IPS-20b (cell line): ENCODE results near the gene TMCC1.
"Not testable (repeated sequence)": the region's sequence is repeated elsewhere in the genome, so short reads cannot be mapped to it uniquely, and the experiment has no call there.

ENCODE experiments used
- H3K27ac ChIP-seq: one replicate; pipeline ENCODE4 v1.5.1; 2013; ENCODE audit warnings: low read length
- H3K27me3 ChIP-seq: 2 replicates; pipeline ENCODE4 v1.6.1; 2013; ENCODE audit warnings: mild to moderate bottlenecking, low read length, inconsistent platforms; ENCODE audit not compliant: insufficient read depth
- H3K36me3 ChIP-seq: 2 replicates; pipeline ENCODE4 v1.6.1; 2013; ENCODE audit warnings: low read depth, mild to moderate bottlenecking, inconsistent platforms, low read length, moderate library complexity; ENCODE audit not compliant: insufficient read depth
- H3K4me1 ChIP-seq: 2 replicates; pipeline ENCODE4 v1.6.1; 2013; ENCODE audit warnings: mild to moderate bottlenecking, control low read depth, inconsistent platforms, low read length, moderate library complexity; ENCODE audit not compliant: insufficient read depth
- H3K4me3 ChIP-seq: 2 replicates; pipeline ENCODE4 v1.5.1; 2013; ENCODE audit warnings: mild to moderate bottlenecking, low read length, inconsistent platforms
- H3K9ac ChIP-seq: 2 replicates; pipeline ENCODE4 v1.6.1; 2013; ENCODE audit warnings: low read depth, mild to moderate bottlenecking, inconsistent platforms, low read length, moderate library complexity
- H3K9me3 ChIP-seq: 2 replicates; pipeline ENCODE4 v1.6.1; 2013; ENCODE audit warnings: mild to moderate bottlenecking, low read depth, low read length, inconsistent platforms; ENCODE audit not compliant: insufficient read depth

Gene TMCC1

GRCh38 chr3:129708328-129708861, 185.1 kb downstream of the TMCC1 start:
- Histone ChIP-seq H3K36me3 (no peaks in the 10 kb centered on the region), H3K4me3 (no peak overlapping the region), H3K4me1 (peaks cover 1% of the 10 kb centered on the region), H3K9me3 (no peaks in the 10 kb centered on the region), H3K27ac (no peak overlapping the region), H3K27me3 (no peaks in the 10 kb centered on the region), H3K9ac (no peak overlapping the region)

GRCh38 chr3:129705274-129705673, 188.2 kb downstream of the TMCC1 start:
- Histone ChIP-seq H3K4me1 (peaks cover 16% of the 10 kb centered on the region), H3K4me3 (no peak overlapping the region), H3K36me3 (no peaks in the 10 kb centered on the region), H3K27ac (no peak overlapping the region), H3K9ac (no peak overlapping the region), H3K27me3 (no peaks in the 10 kb centered on the region), H3K9me3 (no peaks in the 10 kb centered on the region)

- H3K4me1 ChIP-seq: peaks cover 26% of the 10 kb centered on the region
- H3K36me3 ChIP-seq: no peaks in the 10 kb centered on the region
- no peak overlapping the region for H3K27ac ChIP-seq
These were observed 189.6 kb downstream of the TMCC1 start for GRCh38 chr3:129703913-129704312.

GRCh38 chr3:129702934-129703712, 190.4 kb downstream of the TMCC1 start:
- H3K9me3 ChIP-seq: peaks cover under 1% of the 10 kb centered on the region
- H3K27ac ChIP-seq: no peak overlapping the region
- no peak overlapping the region for H3K9ac ChIP-seq
- no peaks in the 10 kb centered on the region for H3K36me3 ChIP-seq
- peaks cover 30% of the 10 kb centered on the region for H3K4me1 ChIP-seq
- no peak overlapping the region for H3K4me3 ChIP-seq
- H3K27me3 ChIP-seq: no peaks in the 10 kb centered on the region

More at GRCh38 chr3:129703913-129704312, 189.6 kb downstream of the TMCC1 start:
- no peaks in the 10 kb centered on the region for H3K9me3 ChIP-seq
- H3K9ac ChIP-seq: no peak overlapping the region
- H3K4me3 ChIP-seq: no peak overlapping the region
- H3K27me3 ChIP-seq: no peaks in the 10 kb centered on the region

GRCh38 chr3:129701161-129701560, 192.3 kb downstream of the TMCC1 start:
- H3K9ac ChIP-seq: peak overlapping the region; percentile 16; the same call in 1 of the 2 replicates

GRCh38 chr3:129699612-129700011, 193.9 kb downstream of the TMCC1 start:
- no peak overlapping the region; the same call in 1 of the 2 replicates for H3K9ac ChIP-seq
- H3K9me3 ChIP-seq: peaks cover 31% of the 10 kb centered on the region
- no peaks in the 10 kb centered on the region for H3K27me3 ChIP-seq
- 0 out of 2 replicates have a peak, but pooled peaks cover 12% of the 10 kb centered on the region for H3K36me3 ChIP-seq
- H3K27ac ChIP-seq: no peak overlapping the region
- H3K4me3 ChIP-seq: no peak overlapping the region
- peaks cover 30% of the 10 kb centered on the region for H3K4me1 ChIP-seq

More at GRCh38 chr3:129701161-129701560, 192.3 kb downstream of the TMCC1 start:
- H3K9me3 ChIP-seq: peaks cover 20% of the 10 kb centered on the region
- H3K4me1 ChIP-seq: peaks cover 30% of the 10 kb centered on the region
- H3K27me3 ChIP-seq: no peaks in the 10 kb centered on the region
- no peak overlapping the region for H3K4me3 ChIP-seq
- H3K36me3 ChIP-seq: 0 out of 2 replicates have a peak, but pooled peaks cover 12% of the 10 kb centered on the region
- no peak overlapping the region for H3K27ac ChIP-seq

GRCh38 chr3:129699199-129699598, 194.3 kb downstream of the TMCC1 start:
- no peak overlapping the region for H3K4me3 ChIP-seq
- H3K27me3 ChIP-seq: no peaks in the 10 kb centered on the region
- no peak overlapping the region; the same call in 1 of the 2 replicates for H3K9ac ChIP-seq
- H3K4me1 ChIP-seq: peaks cover 32% of the 10 kb centered on the region
- 0 out of 2 replicates have a peak, but pooled peaks cover 12% of the 10 kb centered on the region for H3K36me3 ChIP-seq
- no peak overlapping the region for H3K27ac ChIP-seq
- peaks cover 31% of the 10 kb centered on the region for H3K9me3 ChIP-seq

- Histone ChIP-seq H3K9ac (no peak overlapping the region), H3K27ac (no peak overlapping the region), H3K9me3 (peaks cover 31% of the 10 kb centered on the region), H3K27me3 (no peaks in the 10 kb centered on the region), H3K36me3 (0 out of 2 replicates have a peak, but pooled peaks cover 12% of the 10 kb centered on the region), H3K4me3 (no peak overlapping the region), H3K4me1 (peaks cover 27% of the 10 kb centered on the region; the same call in 1 of the 2 replicates)
These were observed 196.1 kb downstream of the TMCC1 start for GRCh38 chr3:129697229-129697969.

GRCh38 chr3:129696430-129696829, 197.1 kb downstream of the TMCC1 start:
- Histone ChIP-seq H3K36me3 (0 out of 2 replicates have a peak, but pooled peaks cover 12% of the 10 kb centered on the region), H3K9me3 (peaks cover 31% of the 10 kb centered on the region), H3K4me1 (peaks cover 24% of the 10 kb centered on the region; the same call in 1 of the 2 replicates)
- not testable (repeated sequence) for H3K27ac ChIP-seq, H3K9ac ChIP-seq, H3K4me3 ChIP-seq, H3K27me3 ChIP-seq

- no peak overlapping the region for H3K4me3 ChIP-seq
- no peaks in the 10 kb centered on the region for H3K27me3 ChIP-seq
- no peak overlapping the region for H3K27ac ChIP-seq
- peaks cover 31% of the 10 kb centered on the region for H3K9me3 ChIP-seq
- 0 out of 2 replicates have a peak, but pooled peaks cover 12% of the 10 kb centered on the region for H3K36me3 ChIP-seq
- H3K9ac ChIP-seq: no peak overlapping the region
- peaks cover 24% of the 10 kb centered on the region; the same call in 1 of the 2 replicates for H3K4me1 ChIP-seq
These were observed 198.3 kb downstream of the TMCC1 start for GRCh38 chr3:129695230-129695629.

- H3K4me1 ChIP-seq: peaks cover 27% of the 10 kb centered on the region; the same call in 1 of the 2 replicates
- no peak overlapping the region for H3K27ac ChIP-seq
- H3K36me3 ChIP-seq: 0 out of 2 replicates have a peak, but pooled peaks cover 12% of the 10 kb centered on the region
- H3K9ac ChIP-seq: no peak overlapping the region
- no peaks in the 10 kb centered on the region for H3K27me3 ChIP-seq
- no peak overlapping the region for H3K4me3 ChIP-seq
- peaks cover 31% of the 10 kb centered on the region for H3K9me3 ChIP-seq
These were observed 199.3 kb downstream of the TMCC1 start for GRCh38 chr3:129694228-129694627.
